ENCODE results near the gene NWD2.

DNA sequence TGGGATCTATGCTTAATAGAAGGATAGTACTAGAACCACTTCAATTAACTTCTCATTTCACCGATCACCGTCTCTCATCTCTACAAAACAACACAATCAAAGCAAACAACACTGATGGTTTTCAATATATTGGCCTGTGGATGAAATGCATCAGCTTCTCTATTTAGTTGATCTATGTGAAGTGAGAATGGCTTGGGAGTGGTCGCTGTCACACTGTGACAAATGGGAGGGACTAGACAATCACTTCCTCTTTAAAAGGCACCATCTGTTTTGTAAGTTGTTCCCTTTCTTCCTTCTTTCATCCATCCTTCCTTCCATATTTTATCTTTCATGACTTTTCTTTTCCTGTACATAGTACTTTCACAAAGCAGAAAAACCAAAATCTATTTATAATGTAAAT is 23.9 kb upstream of the NWD2 start:
- TF ChIP-seq, protein P1, sequence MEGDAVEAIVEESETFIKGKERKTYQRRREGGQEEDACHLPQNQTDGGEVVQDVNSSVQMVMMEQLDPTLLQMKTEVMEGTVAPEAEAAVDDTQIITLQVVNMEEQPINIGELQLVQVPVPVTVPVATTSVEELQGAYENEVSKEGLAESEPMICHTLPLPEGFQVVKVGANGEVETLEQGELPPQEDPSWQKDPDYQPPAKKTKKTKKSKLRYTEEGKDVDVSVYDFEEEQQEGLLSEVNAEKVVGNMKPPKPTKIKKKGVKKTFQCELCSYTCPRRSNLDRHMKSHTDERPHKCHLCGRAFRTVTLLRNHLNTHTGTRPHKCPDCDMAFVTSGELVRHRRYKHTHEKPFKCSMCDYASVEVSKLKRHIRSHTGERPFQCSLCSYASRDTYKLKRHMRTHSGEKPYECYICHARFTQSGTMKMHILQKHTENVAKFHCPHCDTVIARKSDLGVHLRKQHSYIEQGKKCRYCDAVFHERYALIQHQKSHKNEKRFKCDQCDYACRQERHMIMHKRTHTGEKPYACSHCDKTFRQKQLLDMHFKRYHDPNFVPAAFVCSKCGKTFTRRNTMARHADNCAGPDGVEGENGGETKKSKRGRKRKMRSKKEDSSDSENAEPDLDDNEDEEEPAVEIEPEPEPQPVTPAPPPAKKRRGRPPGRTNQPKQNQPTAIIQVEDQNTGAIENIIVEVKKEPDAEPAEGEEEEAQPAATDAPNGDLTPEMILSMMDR (IDR thresholded peaks at IDR 0.05; ENCODE audit: low read length), result no peak
- no peak for TF ChIP-seq EZH2 (optimal IDR thresholded peaks at IDR 0.05; ENCODE audit: low read depth, low read length)
